ENCODE results near the gene EIF5A2. TPM values are rescaled to one million over a fixed set of nuclear protein-coding genes. Genes with fewer than 3 reads are reported as not detected.

The EIF5A2 gene
- total RNA-seq, 2 experiments from 2014 or later: 10.8 to 10.9 TPM

GRCh38 chr3:170840291-170840859 lies 68.1 kb downstream of the EIF5A2 start:
- Mint-ChIP-seq H3K4me3 (no peak overlapping the region), H3K27me3 (ENCODE audit: low read depth) (peaks cover 44% of the 10 kb centered on the region), H3K36me3 (ENCODE audit: low read depth) (no peaks in the 10 kb centered on the region), H3K4me1 (ENCODE audit: low read depth) (no peaks in the 10 kb centered on the region), H3K27ac (no peak overlapping the region), H3K9me3 (ENCODE audit: insufficient read depth) (no peaks in the 10 kb centered on the region)
- ATAC-seq (no peak), DNase-seq (no peak)
- ChIA-PET POLR2A (no interaction called here), CTCF (interaction anchor here (0.7 kb wide), 2 partner anchors 599 to 987 kb away, joined by 3 to 4 read pairs; no protein-coding TSS in a partner anchor)

- DNase-seq (no peak), ATAC-seq (no peak)
- POLR2A ChIA-PET: no interaction called here
- Mint-ChIP-seq H3K27me3 (ENCODE audit: low read depth) (peaks cover 46% of the 10 kb centered on the region), H3K36me3 (ENCODE audit: low read depth) (no peaks in the 10 kb centered on the region), H3K9me3 (ENCODE audit: insufficient read depth) (no peaks in the 10 kb centered on the region), H3K4me3 (no peak overlapping the region), H3K27ac (no peak overlapping the region), H3K4me1 (ENCODE audit: low read depth) (no peaks in the 10 kb centered on the region)
- CTCF ChIA-PET: no interaction called here
Observed at GRCh38 chr3:170839518-170840100, 68.8 kb downstream of the EIF5A2 start.

Other genes starting within 250 kb of the EIF5A2 start
- 10 to 100 TPM; 80.3 to 89.3 TPM for gene RPL22L1, start 38.4 kb downstream of the EIF5A2 start, total RNA-seq
- gene SLC2A2, start 118.1 kb upstream of the EIF5A2 start, total RNA-seq: not detected